SK-N-SH (cell line): ENCODE results near the gene CLEC3A. TPM values are rescaled to one million over a fixed set of nuclear protein-coding genes. Genes with fewer than 3 reads are reported as not detected.

ENCODE experiments used
- CTCF ChIA-PET: fragments of 300-600, 350-600 bp; formaldehyde crosslinking; extraction: SDS; loops from one replicate; lab custom pipeline; 2021; lab: Yijun Ruan, JAX
- POLR2A ChIA-PET: fragments of 350-600 bp; sonication (Branson Sonifier 250); formaldehyde crosslinking; extraction: SDS; loops from one replicate; lab custom pipeline; 2020; ENCODE audit warnings: antibody characterized with exemption, inconsistent platforms; lab: Yijun Ruan, JAX
- DNase-seq: peaks from one replicate; pipeline ENCODE4 v3.0.0; 2012
- H2AFZ ChIP-seq: fragments of 200-600 bp; sonication (generic); 2 replicates; pipeline ENCODE4 v1.8.1; 2016; ENCODE audit warnings: antibody characterized with exemption, mild to moderate bottlenecking, low read depth
- H3F3A ChIP-seq: fragments of 200-600 bp; sonication (generic); replicated peaks from 2 replicates; pipeline ENCODE3; 2016; ENCODE audit warnings: antibody characterized with exemption, mild to moderate bottlenecking; ENCODE audit not compliant: insufficient read depth
- H3K27ac ChIP-seq, 2 experiments: fragments of 200-500 bp in 1 of 2; fragments of 200-600 bp in 1 of 2; sonication (Bioruptor generic) in 1 of 2; sonication (generic), shearing (Covaris generic) in 1 of 2; 2 replicates each; pipeline versions ENCODE4 v1.5.1 to v1.6.1; 2014 to 2016; ENCODE audit warnings: low read depth in 2 of 2, inconsistent platforms in 1 of 2, low read length in 1 of 2, mild to moderate bottlenecking in 1 of 2, mixed read lengths in 1 of 2
- H3K27me3 ChIP-seq: fragments of 200-600 bp; sonication (generic), shearing (Covaris generic); 2 replicates; pipeline ENCODE4 v1.6.1; 2016; ENCODE audit warnings: mixed run types; ENCODE audit not compliant: insufficient read depth
- H3K36me3 ChIP-seq, 2 experiments: fragments of 200-500 bp in 1 of 2; fragments of 200-600 bp in 1 of 2; sonication (Bioruptor generic) in 1 of 2; sonication (generic) in 1 of 2; replicated peaks in 1 of 2; 2 replicates each; pipeline versions ENCODE3 to v1.5.1; 2014 to 2016; ENCODE audit warnings: low read length in 1 of 2, mild to moderate bottlenecking in 1 of 2; ENCODE audit not compliant: insufficient read depth in 2 of 2, control insufficient read depth in 1 of 2
- H3K4me1 ChIP-seq, 2 experiments: fragments of 200-500 bp in 1 of 2; fragments of 200-600 bp in 1 of 2; sonication (Bioruptor generic) in 1 of 2; sonication (generic), shearing (Covaris generic) in 1 of 2; 2 replicates each; pipeline versions ENCODE4 v1.5.1 to v1.6.1; 2014 to 2016; ENCODE audit warnings: low read depth in 1 of 2, low read length in 1 of 2, mixed run types in 1 of 2; ENCODE audit not compliant: insufficient read depth in 2 of 2, control insufficient read depth in 1 of 2
- H3K4me2 ChIP-seq: fragments of 200-600 bp; sonication (generic), shearing (Covaris generic); 2 replicates; pipeline ENCODE4 v1.6.1; 2017; ENCODE audit warnings: mixed run types
- H3K4me3 ChIP-seq, 2 experiments: fragments of 200-500 bp in 1 of 2; fragments of 200-600 bp in 1 of 2; sonication (Bioruptor generic) in 1 of 2; sonication (generic), shearing (Covaris generic) in 1 of 2; 2 replicates each; pipeline versions ENCODE4 v1.5.1 to v1.8.1; 2014 to 2016; ENCODE audit warnings: low read depth in 2 of 2, inconsistent platforms in 1 of 2, low read length in 1 of 2, mild to moderate bottlenecking in 1 of 2, mixed read lengths in 1 of 2, moderate library complexity in 1 of 2
- H3K79me2 ChIP-seq: fragments of 200-600 bp; sonication (generic); 2 replicates; pipeline ENCODE4 v1.8.1; 2017; ENCODE audit warnings: mild to moderate bottlenecking; ENCODE audit not compliant: insufficient read depth
- H3K9ac ChIP-seq: fragments of 200-600 bp; sonication (generic); 2 replicates; pipeline ENCODE4 v1.6.1; 2017; ENCODE audit warnings: mixed run types
- H3K9me2 ChIP-seq: fragments of 200-600 bp; sonication (generic); 2 replicates; pipeline ENCODE4 v1.6.1; 2017; ENCODE audit warnings: mixed run types
- H3K9me3 ChIP-seq: fragments of 200-600 bp; sonication (generic); 2 replicates; pipeline ENCODE4 v1.6.1; 2017; ENCODE audit warnings: mixed run types, mild to moderate bottlenecking, moderate library complexity
- H4K20me1 ChIP-seq: fragments of 200-600 bp; sonication (generic); 2 replicates; pipeline ENCODE4 v1.6.1; 2017; ENCODE audit warnings: mild to moderate bottlenecking, mixed run types; ENCODE audit not compliant: insufficient read depth
- CHD2 ChIP-seq: fragments of 150-350 bp; IDR thresholded peaks from 2 replicates; pipeline ENCODE4 v1.6.1; 2018; ENCODE audit warnings: low read length; ENCODE audit not compliant: partially characterized antibody
- ELF1 ChIP-seq: IDR thresholded peaks from 2 replicates; pipeline ENCODE4 v1.4.0; 2012
- FOXJ3 ChIP-seq: sonication (generic); formaldehyde crosslinking; IDR thresholded peaks from 2 replicates; pipeline ENCODE4 v1.5.1; 2020; ENCODE audit warnings: mild to moderate bottlenecking, missing genetic modification reagents
- JUND ChIP-seq: IDR thresholded peaks from 2 replicates; pipeline ENCODE4 v1.4.0; 2012
- MXI1 ChIP-seq: IDR thresholded peaks from 2 replicates; pipeline ENCODE4 v1.6.1; 2012; ENCODE audit warnings: mild to moderate bottlenecking, low read depth, low read length, improper control_type of control experiment
- PBX3 ChIP-seq: IDR thresholded peaks from 2 replicates; pipeline ENCODE4; 2012
- POLR2AphosphoS5 ChIP-seq: IDR thresholded peaks from 2 replicates; pipeline ENCODE4 v1.6.1; 2012; ENCODE audit warnings: low read depth, low read length
- RAD21 ChIP-seq: IDR thresholded peaks from 2 replicates; pipeline ENCODE4 v1.6.1; 2012; ENCODE audit warnings: mild to moderate bottlenecking, low read length
- RCOR1 ChIP-seq: fragments of 150-350 bp; IDR thresholded peaks from 2 replicates; pipeline ENCODE4 v1.6.1; 2017; ENCODE audit warnings: antibody characterized with exemption, low read length
- RFX5 ChIP-seq: IDR thresholded peaks from 2 replicates; pipeline ENCODE4 v1.6.1; 2012; ENCODE audit warnings: mild to moderate bottlenecking, improper control_type of control experiment, low read length
- USF2 ChIP-seq: fragments of 150-350 bp; IDR thresholded peaks from 2 replicates; pipeline ENCODE4 v1.6.1; 2017; ENCODE audit warnings: antibody characterized with exemption, low read length, low read depth, borderline replicate concordance
- WGBS: methylation state at CpG from one replicate; pipeline ENCODE4 v1.1.6; 2017; ENCODE audit warnings: low lambda C conversion rate; 5-methylcytosine and 5-hydroxymethylcytosine counted together
- polyA plus RNA-seq, 3 experiments: library from polyadenylated mRNA; depleted of rRNA; stranded (reverse); fragments of >200 nt; gene quantifications; 2 replicates each; pipeline ENCODE4 v1.2.3, GENCODE V29; 2012
- TF ChIP-seq, protein P1 (sequence below): IDR thresholded peaks from 2 replicates; pipeline ENCODE4 v1.4.0; 2012; ENCODE audit warnings: low read depth, borderline replicate concordance

CLEC3A gene
- polyA plus RNA-seq, 1 of the 3 experiments (the other 2 are of a cell fraction), result 0.03 TPM

DNA sequence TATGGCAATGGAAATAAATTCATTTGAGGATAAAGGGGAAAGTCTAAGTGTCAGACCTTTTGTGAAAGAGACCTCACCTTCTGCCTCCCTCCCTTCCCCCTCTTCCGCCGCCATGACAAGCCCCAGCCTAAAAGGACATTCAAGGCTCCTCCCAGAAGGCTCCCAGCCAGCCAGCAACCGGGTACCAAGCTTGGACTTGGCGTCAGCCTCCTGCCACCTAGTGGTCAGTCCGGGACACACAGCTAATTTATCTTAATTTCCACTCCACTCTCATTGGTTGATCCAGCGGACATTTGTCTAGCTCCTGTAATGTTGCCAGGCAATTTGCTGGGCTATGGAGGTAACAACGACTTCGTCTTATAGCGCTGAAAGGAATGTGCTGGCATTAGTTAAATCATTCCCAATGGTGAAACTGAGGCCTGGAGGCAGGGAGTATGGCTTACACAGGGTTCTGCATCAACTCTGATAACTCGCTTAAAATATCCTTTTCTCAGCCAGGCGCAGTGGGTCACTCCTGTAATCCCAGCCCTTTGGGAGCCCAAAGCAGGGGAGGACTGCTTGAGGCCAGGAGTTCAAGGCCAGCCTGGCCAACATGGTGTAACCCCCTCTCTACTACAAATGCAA lies 19.3 kb upstream of the CLEC3A start (continued):
- TF ChIP-seq USF2 (no peak), ELF1 (no peak), FOXJ3 (CRISPR knock-in tag) (no peak), PBX3 (peak; percentile 88), CHD2 (peak; percentile 60), JUND (no peak), MXI1 (0 out of 2 replicates have a peak, but pooled peaks have one; percentile 18)
- TF ChIP-seq, protein P1, sequence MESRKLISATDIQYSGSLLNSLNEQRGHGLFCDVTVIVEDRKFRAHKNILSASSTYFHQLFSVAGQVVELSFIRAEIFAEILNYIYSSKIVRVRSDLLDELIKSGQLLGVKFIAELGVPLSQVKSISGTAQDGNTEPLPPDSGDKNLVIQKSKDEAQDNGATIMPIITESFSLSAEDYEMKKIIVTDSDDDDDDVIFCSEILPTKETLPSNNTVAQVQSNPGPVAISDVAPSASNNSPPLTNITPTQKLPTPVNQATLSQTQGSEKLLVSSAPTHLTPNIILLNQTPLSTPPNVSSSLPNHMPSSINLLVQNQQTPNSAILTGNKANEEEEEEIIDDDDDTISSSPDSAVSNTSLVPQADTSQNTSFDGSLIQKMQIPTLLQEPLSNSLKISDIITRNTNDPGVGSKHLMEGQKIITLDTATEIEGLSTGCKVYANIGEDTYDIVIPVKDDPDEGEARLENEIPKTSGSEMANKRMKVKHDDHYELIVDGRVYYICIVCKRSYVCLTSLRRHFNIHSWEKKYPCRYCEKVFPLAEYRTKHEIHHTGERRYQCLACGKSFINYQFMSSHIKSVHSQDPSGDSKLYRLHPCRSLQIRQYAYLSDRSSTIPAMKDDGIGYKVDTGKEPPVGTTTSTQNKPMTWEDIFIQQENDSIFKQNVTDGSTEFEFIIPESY, result no peak

- H3K4me3 ChIP-seq, result no peak overlapping the region
- no peaks in the 10 kb centered on the region for H4K20me1 ChIP-seq
- H3K4me2 ChIP-seq, result no peak overlapping the region
- H3K27me3 ChIP-seq, result no peaks in the 10 kb centered on the region
- 70% methylated on average over 4 of the region's 4 CpGs for WGBS
- H3K79me2 ChIP-seq, result no peaks in the 10 kb centered on the region
- no peak overlapping the region for H2AFZ ChIP-seq
- no peaks in the 10 kb centered on the region for H3F3A ChIP-seq
- H3K4me1 ChIP-seq, result no peaks in the 10 kb centered on the region; a peak in 1 of 4 replicates
- no peaks in the 10 kb centered on the region for H3K9me2 ChIP-seq
- ChIA-PET CTCF (interaction anchor here (0.7 to 4.0 kb wide), 5 partner anchors 8 to 421 kb away, joined by 3 to 28 read pairs (median 4); no protein-coding TSS in a partner anchor), POLR2A (no interaction called here)
- H3K9ac ChIP-seq, result no peak overlapping the region
- H3K27ac ChIP-seq, result no peak overlapping the region
- no peaks in the 10 kb centered on the region for H3K36me3 ChIP-seq
- H3K9me3 ChIP-seq, result no peaks in the 10 kb centered on the region
- no peak for DNase-seq
- no peak for TF ChIP-seq POLR2AphosphoS5
- no peak for TF ChIP-seq RAD21
- TF ChIP-seq ELF1, result no peak
- no peak for TF ChIP-seq RFX5
- TF ChIP-seq CHD2, result no peak
- no peak for TF ChIP-seq RCOR1
These were observed 17.8 kb upstream of the CLEC3A start for GRCh38 chr16:78004517-78004916.
